IPS-18a (cell line): ENCODE measurements around the gene TM9SF3.

Experiments used
- H3K27ac ChIP-seq: one replicate; pipeline ENCODE4 v1.5.1; 2013; ENCODE audit warnings: low read length
- H3K27me3 ChIP-seq: one replicate; pipeline ENCODE4 v1.6.1; 2013; ENCODE audit warnings: mild to moderate bottlenecking, low read length; ENCODE audit not compliant: control insufficient read depth, insufficient read depth
- H3K36me3 ChIP-seq: one replicate; pipeline ENCODE4 v1.6.1; 2013; ENCODE audit warnings: low read depth, low read length; ENCODE audit not compliant: control insufficient read depth
- H3K4me1 ChIP-seq: one replicate; pipeline ENCODE4 v1.6.1; 2013; ENCODE audit warnings: low read depth, low read length; ENCODE audit not compliant: control insufficient read depth
- H3K4me3 ChIP-seq: one replicate; pipeline ENCODE4 v1.5.1; 2013; ENCODE audit warnings: low read length
- H3K9ac ChIP-seq: one replicate; pipeline ENCODE4 v1.6.1; 2013; ENCODE audit warnings: mild to moderate bottlenecking, low read length, moderate library complexity
- H3K9me3 ChIP-seq: one replicate; pipeline ENCODE4 v1.6.1; 2013; ENCODE audit warnings: low read depth, low read length; ENCODE audit not compliant: control insufficient read depth

The TM9SF3 gene

DNA sequence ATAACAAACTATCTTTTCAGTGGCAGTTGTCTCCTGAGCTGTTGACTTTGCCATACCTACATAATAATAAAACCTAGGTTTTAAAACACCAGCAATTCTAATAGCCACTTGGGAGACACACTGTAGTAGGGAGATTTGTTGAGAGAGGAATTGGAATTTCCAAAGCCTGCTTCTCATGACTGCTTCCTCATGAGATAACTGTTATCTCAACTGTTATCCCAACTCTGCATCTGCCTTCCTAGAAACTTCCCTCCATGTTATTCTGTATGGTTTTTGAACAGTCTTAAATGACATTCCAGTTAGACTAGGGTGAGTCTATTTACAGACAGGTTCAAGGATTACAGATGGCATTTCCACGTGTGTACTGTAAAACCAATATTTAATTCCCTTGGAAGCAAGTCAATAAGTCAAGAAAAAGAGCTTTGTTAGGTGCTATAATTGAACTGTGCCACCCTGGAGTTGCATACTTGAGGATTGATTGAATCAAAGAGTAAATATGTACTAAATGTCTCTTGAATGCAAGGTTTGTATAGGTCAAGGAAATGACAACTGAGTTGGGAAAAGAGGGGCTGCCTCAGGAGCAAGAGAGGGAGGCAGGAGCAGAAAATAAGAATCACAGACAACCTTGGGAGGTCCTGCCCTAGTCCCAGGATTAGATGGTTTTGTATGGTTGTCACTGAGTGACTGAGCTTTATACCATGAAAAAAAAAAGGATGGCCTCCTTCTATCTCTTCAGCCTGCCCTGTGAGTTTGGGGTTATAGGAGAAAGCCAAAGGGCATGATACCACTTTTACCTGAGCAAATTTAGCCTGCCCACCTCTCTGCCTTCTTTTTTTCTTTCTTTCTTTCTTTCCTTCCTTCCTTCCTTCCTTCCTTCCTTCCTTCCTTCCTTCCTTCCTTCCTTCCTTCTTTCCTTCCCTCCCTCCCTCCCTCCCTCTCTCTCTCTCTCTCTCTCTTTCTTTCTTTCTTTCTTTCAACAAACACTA is 9.9 kb upstream of the TM9SF3 start:
- Histone ChIP-seq H3K9ac (no peak overlapping the region), H3K4me1 (no peaks in the 10 kb centered on the region), H3K4me3 (no peak overlapping the region), H3K27ac (no peak overlapping the region), H3K9me3 (no peaks in the 10 kb centered on the region), H3K36me3 (no peaks in the 10 kb centered on the region), H3K27me3 (no peaks in the 10 kb centered on the region)

DNA sequence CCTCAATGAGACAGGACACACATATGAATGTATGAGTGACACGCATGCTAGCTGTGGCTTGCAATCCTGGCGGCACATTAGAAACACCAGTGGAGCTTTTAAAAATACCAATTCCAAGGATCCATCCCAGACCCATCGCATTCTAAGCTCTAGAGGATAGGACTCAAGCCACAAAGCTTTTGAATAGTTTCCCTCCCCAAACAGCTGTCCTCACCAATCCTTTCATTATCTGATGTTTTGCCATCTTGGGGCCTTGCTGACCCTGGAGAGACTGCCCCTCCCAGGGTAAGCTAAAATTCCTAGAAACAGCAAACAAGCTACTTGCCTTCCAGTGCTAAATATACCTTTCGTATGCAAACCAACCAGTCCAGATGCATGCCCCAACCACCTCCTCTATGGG is 8.9 kb upstream of the TM9SF3 start:
- Histone ChIP-seq H3K9ac (no peak overlapping the region), H3K9me3 (no peaks in the 10 kb centered on the region), H3K36me3 (no peaks in the 10 kb centered on the region), H3K27ac (no peak overlapping the region), H3K27me3 (no peaks in the 10 kb centered on the region), H3K4me1 (no peaks in the 10 kb centered on the region), H3K4me3 (no peak overlapping the region)

DNA sequence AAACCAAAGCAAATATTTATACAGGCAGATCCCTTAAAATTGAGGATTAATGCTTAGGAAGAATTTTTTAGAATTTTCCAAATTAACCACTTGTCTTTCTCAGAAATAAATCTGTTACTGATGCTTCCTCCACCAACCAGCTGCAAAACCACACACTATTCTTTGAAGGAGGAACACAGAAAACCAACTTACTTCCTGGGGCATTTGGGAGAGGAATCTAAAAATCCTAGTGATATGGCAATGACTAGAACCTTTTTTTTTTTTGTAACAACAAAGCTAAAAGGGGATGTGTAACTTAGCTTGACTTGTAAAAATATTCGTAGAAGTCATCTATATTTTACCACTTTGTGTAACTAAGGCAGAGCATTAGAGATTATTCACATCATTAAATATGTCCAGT is 5.1 kb upstream of the TM9SF3 start:
- H3K27me3 ChIP-seq, result no peaks in the 10 kb centered on the region
- no peaks in the 10 kb centered on the region for H3K36me3 ChIP-seq
- peaks cover 3% of the 10 kb centered on the region for H3K4me1 ChIP-seq
- H3K27ac ChIP-seq, result no peak overlapping the region
- H3K9ac ChIP-seq, result no peak overlapping the region
- no peaks in the 10 kb centered on the region for H3K9me3 ChIP-seq
- H3K4me3 ChIP-seq, result no peak overlapping the region

DNA sequence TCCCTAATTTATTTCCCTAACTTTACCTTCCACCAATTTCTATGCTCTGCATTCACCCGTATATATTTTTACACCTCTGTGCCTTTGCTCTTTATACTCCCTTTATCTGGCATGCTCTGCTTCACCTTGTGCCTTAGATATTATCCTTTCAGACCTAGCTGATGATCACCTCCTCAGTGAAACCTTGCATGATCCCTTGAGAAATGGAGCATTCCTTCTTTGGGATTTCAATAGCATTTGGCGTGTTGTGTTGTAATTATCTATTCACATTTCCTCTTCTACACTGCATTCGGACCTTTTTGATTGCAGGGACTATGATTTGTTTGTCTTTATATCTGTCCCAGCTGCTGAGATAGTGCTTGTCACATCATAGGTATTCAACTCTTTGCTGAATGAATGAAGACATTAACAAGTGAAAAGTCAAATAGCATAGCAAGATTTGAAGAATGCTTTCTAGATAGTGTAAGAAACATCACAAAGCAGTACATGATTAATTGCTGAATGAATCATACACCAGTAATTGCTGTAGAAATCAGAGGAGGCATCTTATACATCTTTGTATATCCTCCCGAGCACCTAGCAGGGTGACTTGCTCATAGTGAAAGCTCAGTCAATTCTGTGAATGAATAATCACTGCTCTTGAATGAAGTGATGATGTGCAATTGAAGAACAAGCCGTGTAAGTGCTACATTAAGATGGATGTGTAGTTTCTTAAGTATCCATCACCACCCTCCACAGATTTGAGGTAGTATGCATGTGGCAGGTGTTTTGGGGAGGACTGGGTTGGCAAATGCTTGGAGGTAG is 2.0 kb upstream of the TM9SF3 start:
- Histone ChIP-seq H3K9ac (no peak overlapping the region), H3K4me3 (no peak overlapping the region)

DNA sequence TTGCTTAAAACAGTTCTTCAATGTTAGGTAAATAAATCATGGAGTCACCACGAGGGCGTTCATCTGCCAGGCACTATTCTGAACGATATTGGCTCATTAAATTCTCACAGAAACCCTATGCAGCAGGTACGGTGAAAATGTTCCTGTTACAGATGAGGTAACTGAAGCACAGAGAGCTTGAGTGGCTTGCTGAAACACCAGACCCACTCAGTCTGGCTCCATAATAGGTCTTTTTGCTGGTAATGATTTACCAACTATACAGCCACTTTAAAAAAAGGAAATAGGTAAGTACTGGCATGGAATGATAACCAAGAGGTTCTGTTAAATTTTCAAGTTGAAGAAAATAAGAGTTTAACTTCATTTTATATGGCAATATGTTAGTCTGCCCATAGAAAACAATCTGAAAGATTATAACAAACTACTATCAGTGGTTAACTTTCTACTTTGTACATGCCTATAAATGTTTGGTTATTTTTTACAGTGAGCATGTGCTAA is 1.3 kb upstream of the TM9SF3 start:
- peak overlapping the region; percentile 76 for H3K4me3 ChIP-seq
- no peaks in the 10 kb centered on the region for H3K9me3 ChIP-seq
- H3K36me3 ChIP-seq, result no peaks in the 10 kb centered on the region
- H3K4me1 ChIP-seq, result peaks cover 10% of the 10 kb centered on the region
- no peak overlapping the region for H3K9ac ChIP-seq
- H3K27me3 ChIP-seq, result no peaks in the 10 kb centered on the region
- no peak overlapping the region for H3K27ac ChIP-seq

More for the DNA sequence above, 2.0 kb upstream of the TM9SF3 start:
- Histone ChIP-seq H3K27ac (no peak overlapping the region), H3K36me3 (no peaks in the 10 kb centered on the region), H3K4me1 (peaks cover 10% of the 10 kb centered on the region), H3K9me3 (no peaks in the 10 kb centered on the region), H3K27me3 (no peaks in the 10 kb centered on the region)

DNA sequence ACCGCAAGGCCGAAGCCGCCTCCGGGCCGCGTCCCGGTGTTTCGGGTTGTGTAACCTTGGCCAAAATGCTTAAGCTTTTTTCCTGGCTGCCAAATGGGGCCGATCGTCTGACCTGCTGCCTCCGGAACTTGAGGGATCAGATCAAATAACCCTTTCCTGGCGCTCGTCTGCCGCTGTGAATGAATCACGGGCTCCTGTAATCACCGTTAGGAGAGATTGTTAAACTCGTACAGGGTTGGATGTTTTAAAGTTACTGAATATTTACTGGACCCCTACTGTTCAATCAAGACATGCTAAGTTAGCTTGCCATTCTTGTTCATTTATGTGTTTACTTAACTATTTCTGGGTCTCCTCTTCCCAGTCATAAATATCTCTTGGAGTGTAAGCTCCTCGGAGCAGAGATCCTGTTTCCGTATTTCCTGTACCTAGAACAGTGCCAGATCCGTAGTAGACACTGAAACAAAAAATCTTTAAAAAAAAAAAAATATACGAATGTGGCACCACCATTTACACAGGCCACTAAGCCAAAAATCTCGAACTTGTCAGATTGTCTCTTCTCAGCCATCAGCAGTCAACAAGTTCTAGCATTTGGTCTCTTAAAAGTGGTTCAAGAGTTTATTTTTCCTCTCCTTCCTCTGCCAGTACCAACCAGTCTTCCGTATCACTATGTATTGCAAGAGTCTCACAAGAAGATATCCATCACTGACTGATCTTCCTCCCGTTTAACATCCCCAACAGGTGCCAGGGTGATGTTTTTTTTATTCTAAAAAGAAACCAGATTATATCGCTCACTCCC is 650 bp upstream of the TM9SF3 start:
- H3K27me3 ChIP-seq, result no peaks in the 10 kb centered on the region
- no peaks in the 10 kb centered on the region for H3K36me3 ChIP-seq
- H3K27ac ChIP-seq, result peak overlapping the region; percentile 47
- H3K9ac ChIP-seq, result peak overlapping the region; percentile 90
- peak overlapping the region; percentile 76 for H3K4me3 ChIP-seq
- H3K9me3 ChIP-seq, result no peaks in the 10 kb centered on the region
- H3K4me1 ChIP-seq, result peaks cover 10% of the 10 kb centered on the region

DNA sequence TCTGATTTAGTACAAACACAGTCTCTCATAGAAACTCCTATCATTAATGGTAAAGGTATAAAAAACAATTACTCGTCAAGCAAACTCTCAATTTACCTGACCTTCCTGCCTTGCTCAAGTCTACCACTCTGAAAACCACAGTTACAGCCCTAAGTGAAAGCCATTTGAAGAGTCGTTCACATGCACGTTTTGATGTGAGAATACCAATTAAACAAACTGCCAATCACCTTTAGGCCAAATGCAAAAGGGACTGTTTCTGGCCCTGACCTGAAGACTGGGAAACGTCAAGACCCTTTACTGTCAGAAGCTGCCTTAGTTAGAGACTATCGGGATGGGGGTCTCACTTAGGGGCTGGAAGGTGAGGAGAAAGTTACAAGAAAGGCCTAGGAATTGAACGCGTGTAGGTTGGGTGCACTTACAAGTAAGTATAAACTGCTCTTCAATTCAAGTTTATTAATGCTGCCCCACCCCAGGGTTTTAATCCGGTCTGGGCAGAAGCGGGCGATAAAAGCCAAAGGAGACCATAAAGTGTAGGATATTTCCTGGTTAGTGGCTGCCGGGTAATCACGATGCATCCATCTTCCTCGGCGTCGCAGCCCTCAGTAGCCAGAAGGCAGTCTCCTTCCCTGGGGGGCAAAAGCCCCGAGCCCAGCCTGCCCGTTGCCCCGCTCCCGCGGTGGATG is 935 bp downstream of the TM9SF3 start:
- no peaks in the 10 kb centered on the region for H3K36me3 ChIP-seq

DNA sequence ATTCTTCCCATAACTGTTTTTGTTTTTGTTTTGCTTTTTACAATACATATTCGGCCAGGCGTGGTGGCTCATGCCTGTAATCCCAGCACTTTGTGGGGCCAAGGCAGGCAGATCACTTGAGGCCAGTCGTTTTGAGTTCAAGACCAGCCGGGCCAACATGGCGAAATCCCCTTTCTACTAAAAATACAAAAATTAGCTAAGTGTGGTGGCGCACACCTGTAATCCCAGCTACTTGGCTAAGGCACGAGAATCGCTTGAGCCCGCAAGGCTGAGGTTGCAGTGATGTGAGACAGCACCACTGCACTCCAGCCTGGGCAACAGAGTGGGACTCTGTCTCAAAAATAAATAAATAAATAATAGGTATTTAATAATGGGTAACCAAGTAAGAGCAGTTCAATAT is 2.3 kb downstream of the TM9SF3 start:
- Histone ChIP-seq H3K27ac (no peak overlapping the region), H3K4me1 (peaks cover 14% of the 10 kb centered on the region), H3K9ac (no peak overlapping the region), H3K9me3 (no peaks in the 10 kb centered on the region), H3K4me3 (no peak overlapping the region), H3K27me3 (no peaks in the 10 kb centered on the region), H3K36me3 (no peaks in the 10 kb centered on the region)

More for the DNA sequence above, 935 bp downstream of the TM9SF3 start:
- Histone ChIP-seq H3K4me1 (peaks cover 14% of the 10 kb centered on the region), H3K27me3 (no peaks in the 10 kb centered on the region), H3K9me3 (no peaks in the 10 kb centered on the region), H3K4me3 (peak overlapping the region; percentile 82), H3K27ac (no peak overlapping the region), H3K9ac (peak overlapping the region; percentile 75)

DNA sequence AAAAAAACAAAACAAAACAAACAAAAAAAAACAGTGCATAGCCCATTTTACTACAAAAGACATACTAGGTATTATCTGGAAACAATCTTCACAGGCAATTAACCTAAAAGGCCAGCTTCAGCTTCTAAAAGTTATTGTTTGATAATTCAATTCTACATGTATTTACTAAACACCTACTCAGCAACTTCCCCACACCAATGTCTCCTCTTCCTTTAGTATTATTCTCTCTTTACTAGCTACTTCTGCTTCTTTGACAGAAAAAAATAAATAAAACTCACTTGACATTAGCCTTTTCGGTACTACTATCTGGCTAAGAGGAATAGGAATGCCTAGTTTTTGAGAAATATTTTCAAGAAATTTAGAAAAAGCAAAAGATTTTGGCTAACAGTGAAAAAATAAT is 2.8 kb downstream of the TM9SF3 start:
- H3K9me3 ChIP-seq, result no peaks in the 10 kb centered on the region
- H3K4me1 ChIP-seq, result peaks cover 14% of the 10 kb centered on the region
- H3K36me3 ChIP-seq, result no peaks in the 10 kb centered on the region
- no peaks in the 10 kb centered on the region for H3K27me3 ChIP-seq
- H3K27ac ChIP-seq, result no peak overlapping the region
- no peak overlapping the region for H3K9ac ChIP-seq
- no peak overlapping the region for H3K4me3 ChIP-seq

DNA sequence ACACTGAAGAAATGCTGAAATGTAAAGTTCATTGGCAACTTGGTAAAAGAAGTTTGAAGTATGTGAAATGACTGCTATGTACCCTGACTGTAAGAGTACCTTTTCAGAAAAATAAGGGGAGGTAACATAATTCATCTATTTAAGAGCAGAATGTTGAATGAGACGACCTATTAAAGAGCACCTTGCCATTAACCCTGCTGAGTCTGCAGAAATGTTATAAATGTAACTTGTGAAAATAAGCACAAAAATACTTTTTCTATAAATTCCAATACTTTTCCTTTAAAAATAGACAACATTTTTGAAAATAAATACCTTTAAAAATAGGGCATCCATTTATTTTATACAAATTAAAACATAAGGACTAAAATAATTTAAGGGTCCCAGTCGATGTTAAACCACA is 7.7 kb downstream of the TM9SF3 start:
- Histone ChIP-seq H3K36me3 (peaks cover 16% of the 10 kb centered on the region), H3K27ac (no peak overlapping the region), H3K4me3 (no peak overlapping the region), H3K27me3 (no peaks in the 10 kb centered on the region), H3K9me3 (no peaks in the 10 kb centered on the region), H3K9ac (no peak overlapping the region), H3K4me1 (peaks cover 4% of the 10 kb centered on the region)
